Renal cortical epithelial cell (primary cell): ENCODE results near the gene UBE3C. TPM values are rescaled to one million over a fixed set of nuclear protein-coding genes. Genes with fewer than 3 reads are reported as not detected.

Source experiments
- DNase-seq: peaks from one replicate; pipeline ENCODE4 v3.0.0-alpha.2; 2011; ENCODE audit warnings: low read depth
- total RNA-seq: library from RNA; depleted of rRNA; stranded (reverse); fragments of >200 nt; gene quantifications from 2 replicates; pipeline ENCODE4 v1.2.3, GENCODE V29; 2014

The UBE3C gene
- total RNA-seq, 1 donor from 2014 or later, result 102 TPM

GRCh38 chr7:157177333-157177982, 38.7 kb downstream of the UBE3C start:
- no peak for DNase-seq

GRCh38 chr7:157177983-157178381, 39.3 kb downstream of the UBE3C start:
- DNase-seq, result no peak

DNA sequence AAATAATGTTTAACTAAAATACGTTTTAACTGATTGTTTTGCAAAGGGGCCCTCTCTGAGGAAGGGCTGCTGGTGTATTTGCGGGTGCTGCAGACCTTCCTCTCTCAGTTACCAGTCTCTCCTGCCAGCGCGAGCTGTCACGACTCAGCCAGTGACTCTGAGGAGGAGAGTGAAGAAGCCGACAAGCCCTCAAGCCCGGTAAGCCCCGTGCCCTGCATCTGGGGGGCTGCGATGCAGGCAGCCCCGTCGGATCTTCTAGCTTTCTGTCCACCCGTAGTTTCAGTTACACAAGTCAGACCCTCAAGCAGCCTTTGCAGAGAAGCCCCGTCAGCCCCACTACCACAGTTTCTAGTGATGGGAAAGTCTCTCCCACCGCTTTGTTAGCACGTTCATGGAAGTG, 45.1 kb downstream of the UBE3C start:
- DNase-seq, result no peak

DNA sequence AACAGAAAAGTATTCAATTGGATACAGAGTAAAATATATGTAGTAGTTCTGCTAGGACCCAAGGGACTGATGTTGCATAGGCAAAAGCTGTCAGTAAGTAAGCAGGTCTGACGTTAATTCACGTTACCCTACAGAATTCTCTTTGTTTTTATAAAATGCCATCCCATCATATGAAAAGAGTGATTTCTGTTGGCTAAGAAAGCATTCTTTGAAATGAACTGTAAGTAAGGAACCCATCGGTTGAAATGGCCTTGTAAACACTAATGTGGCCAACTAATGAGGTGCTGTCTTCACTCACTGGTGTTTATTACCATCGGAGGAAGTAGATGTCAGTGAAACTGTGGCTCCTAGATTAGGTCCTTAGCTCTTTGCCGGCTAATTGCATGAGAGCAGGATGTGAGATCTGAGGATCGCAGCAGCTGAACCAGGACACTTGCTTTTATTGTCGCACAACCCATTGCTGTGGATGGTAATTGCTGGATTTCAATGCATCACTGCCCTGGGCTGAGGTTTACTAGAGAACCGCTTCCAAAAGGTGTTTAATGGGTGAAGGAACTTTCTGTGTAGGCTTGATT, 49.5 kb downstream of the UBE3C start:
- peak; percentile 13 for DNase-seq

DNA sequence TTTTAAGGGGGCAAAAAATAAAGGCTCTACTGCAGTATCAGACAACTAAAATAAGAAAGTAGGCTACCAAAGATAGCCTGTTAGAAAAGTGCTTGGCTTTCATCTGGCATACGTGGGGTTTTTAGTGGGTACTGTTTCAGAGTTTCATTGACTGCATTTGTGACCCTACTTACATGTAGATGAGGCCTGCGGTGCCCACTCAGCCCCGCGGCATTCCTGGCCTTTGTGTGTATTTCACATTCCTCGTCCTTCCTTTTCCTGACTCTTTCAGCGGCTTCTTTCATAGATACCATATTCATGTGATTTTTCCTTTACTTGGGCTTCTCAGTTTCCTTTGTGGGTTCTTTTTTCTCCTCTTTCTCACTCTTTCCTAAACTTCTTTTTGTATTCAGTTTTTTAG, 50.7 kb downstream of the UBE3C start:
- DNase-seq, result no peak

DNA sequence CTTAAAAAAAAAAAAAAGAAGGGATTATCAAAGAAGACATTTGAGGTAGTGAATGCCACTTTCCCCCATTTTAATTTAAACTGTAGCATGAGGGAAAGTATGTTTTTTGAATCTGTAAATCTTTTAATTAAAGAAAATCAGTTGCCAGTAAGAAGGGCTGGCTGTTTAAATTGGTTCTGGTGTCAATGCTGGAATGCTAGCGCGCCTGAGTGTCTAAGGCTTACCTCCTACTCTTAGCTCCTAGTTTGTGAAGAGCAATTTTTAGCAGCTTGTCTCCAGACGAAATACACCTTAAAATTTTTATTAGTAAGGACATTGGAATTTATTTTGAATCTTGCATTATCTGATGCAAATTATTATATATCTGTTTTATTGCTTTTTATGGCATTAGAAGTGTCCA, 54.1 kb downstream of the UBE3C start:
- DNase-seq, result peak; percentile 3

DNA sequence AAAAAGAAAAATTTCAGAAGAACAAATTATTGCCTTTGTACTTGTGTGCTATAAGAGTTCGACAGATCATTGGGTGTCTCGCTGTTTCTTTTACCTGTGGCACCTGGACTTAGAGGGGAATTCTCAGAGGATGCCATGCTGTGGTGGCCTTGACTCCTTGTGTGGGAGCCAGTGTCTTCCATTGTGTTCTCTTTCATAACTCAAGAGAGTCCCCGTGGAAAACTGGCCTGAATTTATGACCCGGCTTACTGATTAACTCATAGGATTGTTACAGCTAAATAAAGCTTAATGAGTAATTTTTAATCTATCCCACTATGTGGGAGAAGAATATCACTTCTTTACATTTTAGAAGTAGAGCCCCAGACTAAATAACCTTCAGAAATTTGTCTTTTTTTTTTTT, 54.5 kb downstream of the UBE3C start:
- peak; percentile 79 for DNase-seq

- no peak for DNase-seq
Observed at GRCh38 chr7:157194948-157195347, 56.2 kb downstream of the UBE3C start.

DNA sequence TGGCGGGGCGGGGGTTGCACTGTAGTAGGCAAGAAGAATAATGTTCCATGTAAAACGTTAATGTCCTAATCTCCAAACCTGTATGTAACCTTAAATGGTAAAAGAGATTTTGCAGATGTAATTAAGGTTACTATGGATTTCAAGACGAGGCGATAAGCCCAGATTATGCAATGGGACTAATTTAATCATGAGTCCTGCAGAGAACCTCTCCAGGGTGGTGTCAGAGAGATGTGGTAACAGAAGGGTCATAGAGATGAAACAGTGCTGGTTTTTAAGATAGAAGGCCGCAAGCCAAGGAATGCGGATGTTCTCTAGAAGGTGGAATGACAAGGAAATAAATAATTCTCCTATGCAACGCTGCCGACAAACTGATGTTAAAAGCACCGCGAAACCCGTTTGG, 57.1 kb downstream of the UBE3C start:
- no peak for DNase-seq

DNA sequence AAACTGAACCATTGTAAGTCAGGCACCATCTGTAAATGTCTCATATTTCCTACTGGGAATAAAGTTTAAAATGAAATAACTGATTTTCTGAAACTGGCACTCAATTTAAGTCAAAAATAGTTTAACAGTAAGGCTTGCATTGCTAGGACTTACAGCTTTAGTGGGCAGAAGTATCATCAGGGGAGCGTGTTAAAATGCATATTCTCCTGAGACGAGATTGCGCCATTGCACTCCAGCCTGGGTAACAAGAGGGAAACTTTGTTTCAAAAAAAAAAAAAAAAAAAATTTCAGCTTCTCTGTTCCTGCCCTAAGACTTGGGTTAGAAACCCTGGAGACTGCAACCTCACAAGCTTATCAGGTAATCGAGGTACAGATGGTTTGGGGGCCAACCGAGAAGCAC, 65.4 kb downstream of the UBE3C start:
- no peak for DNase-seq

DNA sequence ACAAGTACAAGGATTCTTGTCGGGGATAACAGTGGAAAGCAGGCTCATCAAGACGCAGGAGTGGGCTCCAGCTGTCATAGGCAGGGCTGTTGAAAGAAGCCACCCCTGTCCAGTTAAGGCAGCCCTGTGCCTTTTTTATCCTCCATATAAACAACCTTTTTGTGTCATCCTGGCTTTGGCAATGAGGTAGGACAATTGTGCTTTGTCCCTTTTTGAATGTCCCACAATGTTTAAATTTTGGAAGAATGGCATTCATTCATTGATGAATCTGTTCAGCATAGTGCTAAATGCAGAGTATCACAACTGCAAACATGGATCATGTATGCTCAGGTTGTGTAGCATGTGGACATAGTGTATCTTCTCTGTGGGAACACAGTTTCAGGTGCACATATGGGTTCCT, 66.7 kb downstream of the UBE3C start:
- no peak for DNase-seq

GRCh38 chr7:157208571-157209413, 70.1 kb downstream of the UBE3C start:
- no peak for DNase-seq

GRCh38 chr7:157210682-157211081, 72.0 kb downstream of the UBE3C start:
- DNase-seq, result no peak

- no peak for DNase-seq
Observed at GRCh38 chr7:157211690-157212089, 73.0 kb downstream of the UBE3C start.

DNA sequence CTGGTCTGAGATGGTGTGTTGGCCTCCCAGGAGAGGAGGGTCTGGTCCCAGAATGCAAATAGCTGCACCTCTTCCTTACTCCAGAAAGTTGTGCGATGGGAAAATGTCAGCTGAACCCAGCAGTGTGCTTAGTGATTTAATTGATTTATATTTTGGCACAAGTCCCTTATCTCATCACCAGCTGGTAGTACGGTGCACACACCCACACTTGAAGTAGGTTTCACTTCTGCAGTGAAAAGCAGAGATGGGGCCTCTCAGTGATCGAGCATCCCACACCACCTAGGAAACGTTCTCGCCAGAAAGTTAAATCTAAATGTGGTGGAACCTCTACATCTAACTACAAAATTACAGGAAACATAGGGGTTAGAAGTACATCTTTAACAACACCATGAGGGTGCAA, 80.4 kb downstream of the UBE3C start:
- no peak for DNase-seq

DNA sequence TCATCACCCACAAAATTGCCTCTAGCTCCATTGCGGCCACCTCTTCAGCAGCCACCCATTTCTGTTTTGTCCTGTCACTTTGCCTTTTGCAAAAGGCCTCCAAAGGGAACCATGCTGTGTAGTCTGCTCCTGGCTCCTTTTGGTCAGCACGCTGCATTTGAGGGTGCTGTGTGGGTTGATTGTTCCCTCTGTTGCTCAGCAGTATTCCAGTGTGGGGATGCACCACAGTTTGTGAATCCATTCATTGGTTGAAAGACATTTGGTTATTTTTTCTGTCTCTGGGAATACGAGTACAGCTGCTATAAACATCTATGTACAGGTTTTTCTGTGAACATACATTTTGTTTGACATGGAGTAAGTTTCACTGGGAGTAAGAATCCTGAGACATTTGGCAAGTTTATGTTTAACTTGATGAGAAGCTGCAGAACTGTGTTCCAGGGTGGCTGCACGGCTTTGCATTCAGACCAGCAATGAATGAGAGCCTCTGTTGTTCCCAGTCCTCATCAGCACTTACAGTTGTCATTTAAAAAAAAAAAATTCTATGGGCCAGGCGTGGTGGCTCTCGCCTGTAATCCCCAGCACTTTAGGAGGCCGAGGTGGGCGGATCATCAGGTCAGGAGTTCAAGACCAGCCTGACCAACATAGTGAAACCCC, 82.3 kb downstream of the UBE3C start:
- DNase-seq, result no peak

DNA sequence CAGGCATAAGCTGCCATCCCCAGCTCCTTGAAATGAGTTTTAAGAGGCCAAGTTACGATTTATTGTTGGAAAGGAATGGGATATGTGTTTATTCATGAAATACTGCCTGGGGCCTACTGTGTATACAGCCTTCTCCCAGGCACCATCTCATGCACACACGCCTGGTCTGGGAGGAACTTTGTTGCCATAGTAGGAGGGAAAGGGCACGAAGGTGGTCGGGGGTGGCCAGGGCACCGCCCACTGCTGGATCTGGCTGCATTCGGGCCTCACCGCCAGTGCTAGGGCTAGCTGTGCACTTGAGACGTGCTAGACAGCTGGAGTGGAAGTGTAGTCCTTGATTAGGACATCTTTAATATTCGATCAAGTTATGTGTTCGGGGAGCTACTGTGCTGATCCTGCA, 84.0 kb downstream of the UBE3C start:
- DNase-seq, result no peak

- peak; percentile 5 for DNase-seq
Observed at GRCh38 chr7:157224627-157225026, 85.9 kb downstream of the UBE3C start.

- DNase-seq, result peak; percentile 12
Observed at GRCh38 chr7:157228864-157229422, 90.2 kb downstream of the UBE3C start.

- DNase-seq, result no peak
Observed at GRCh38 chr7:157233677-157234076, 95.0 kb downstream of the UBE3C start.

GRCh38 chr7:157234271-157234670, 95.5 kb downstream of the UBE3C start:
- DNase-seq, result no peak
